Breast epithelium (tissue), 3 donors: ENCODE measurements around the gene UNC79.

Experiments
- CTCF ChIP-seq, 3 donors: fragments of 450-650 bp; IDR thresholded peaks; one replicate each; pipeline ENCODE4 v1.5.1; 2016 to 2017; ENCODE audit warnings: antibody characterized with exemption in 3 of 3, mild to moderate bottlenecking in 3 of 3, moderate library complexity in 3 of 3
- POLR2A ChIP-seq: fragments of 450-650 bp; IDR thresholded peaks from one replicate; pipeline ENCODE4 v1.6.1; 2016; ENCODE audit warnings: antibody characterized with exemption, mild to moderate bottlenecking, moderate library complexity
- POLR2AphosphoS5 ChIP-seq, 3 donors: sonication (generic); formaldehyde crosslinking; IDR thresholded peaks; one replicate each; pipeline ENCODE4 v1.6.1; 2017; ENCODE audit warnings: antibody characterized with exemption in 3 of 3

- TF ChIP-seq CTCF (IDR thresholded peaks at IDR 0.05) (no peak), POLR2A (no peak), POLR2AphosphoS5 (IDR thresholded peaks at IDR 0.05) (no peak)
Observed at GRCh38 chr14:93727039-93727740, 296.5 kb downstream of the UNC79 start.
